GM20000 (cell line): ENCODE data around the gene KCP.

ENCODE experiments used
- DNase-seq: peaks from one replicate; pipeline ENCODE4 v3.0.0; 2012; ENCODE audit warnings: low spot score
- CTCF ChIP-seq: IDR thresholded peaks from 2 replicates; pipeline ENCODE4 v1.5.1; 2012; ENCODE audit warnings: mild to moderate bottlenecking, control low read depth; ENCODE audit errors: extremely low read depth, missing control alignments

Gene KCP

GRCh38 chr7:128937271-128937646, 26.8 kb upstream of the KCP start:
- no peak for TF ChIP-seq CTCF
- DNase-seq, result no peak

GRCh38 chr7:128936798-128937197, 26.3 kb upstream of the KCP start:
- no peak for DNase-seq
- no peak for TF ChIP-seq CTCF

GRCh38 chr7:128935342-128935730, 24.8 kb upstream of the KCP start:
- no peak for DNase-seq
- no peak for TF ChIP-seq CTCF

GRCh38 chr7:128934361-128935341, 24.1 kb upstream of the KCP start:
- TF ChIP-seq CTCF, result no peak
- DNase-seq, result peak; percentile 80

- no peak for TF ChIP-seq CTCF
- peak; percentile 75 for DNase-seq
Observed at GRCh38 chr7:128933180-128933891, 22.8 kb upstream of the KCP start.

- TF ChIP-seq CTCF, result no peak
- DNase-seq, result no peak
Observed at GRCh38 chr7:128932862-128933179, 22.3 kb upstream of the KCP start.
